Ovary (tissue), 9 donors: ENCODE data around the gene DACT3. TPM values are rescaled to one million over a fixed set of nuclear protein-coding genes. Genes with fewer than 3 reads are reported as not detected.

Experiments
- DNase-seq, 5 donors: peaks; one replicate each; pipeline ENCODE4 v3.0.0-alpha.2; 2019 to 2020
- H3K27ac ChIP-seq, 2 donors: fragments of 200-600 bp; one replicate each; pipeline versions ENCODE4 v1.5.1 to v1.8.0; 2019 to 2022
- H3K27me3 ChIP-seq: fragments of 200-600 bp; one replicate; pipeline ENCODE4 v1.8.0; 2022
- H3K36me3 ChIP-seq: fragments of 200-600 bp; sonication (generic); one replicate; pipeline ENCODE4 v1.5.1; 2019
- H3K4me1 ChIP-seq: one replicate; pipeline ENCODE4 v1.8.1; 2013; ENCODE audit warnings: mild to moderate bottlenecking, moderate library complexity; ENCODE audit not compliant: insufficient read depth
- H3K4me3 ChIP-seq: fragments of 200-600 bp; sonication (generic); one replicate; pipeline ENCODE4 v1.5.1; 2017
- H3K9me3 ChIP-seq, 2 donors: fragments of 200-600 bp in 1 of 2; sonication (generic) in 1 of 2; one replicate each; pipeline versions ENCODE4 v1.5.1 to v1.8.1; 2013 to 2019; ENCODE audit warnings: mild to moderate bottlenecking in 1 of 2, moderate library complexity in 1 of 2
- CTCF ChIP-seq, 3 donors: fragments of 450-650 bp in 2 of 3; fragments of 200-600 bp in 1 of 3; IDR thresholded peaks; one replicate each; pipeline versions ENCODE4 v1.5.1 to v1.8.0; 2016 to 2022; ENCODE audit warnings: antibody characterized with exemption in 3 of 3, mild to moderate bottlenecking in 1 of 3
- EP300 ChIP-seq: sonication (generic); formaldehyde crosslinking; IDR thresholded peaks from one replicate; pipeline ENCODE4 v1.6.1; 2017; ENCODE audit warnings: antibody characterized with exemption
- POLR2A ChIP-seq: fragments of 450-650 bp; IDR thresholded peaks from one replicate; pipeline ENCODE4 v1.6.1; 2017; ENCODE audit warnings: antibody characterized with exemption, mild to moderate bottlenecking, moderate library complexity
- WGBS, 3 donors: extraction: QIAGEN DNeasy Blood & Tissue Kit in 1 of 3; methylation state at CpG; one replicate each; pipeline versions ENCODE4 v1.1.5 to v1.1.7; 2013 to 2017; 5-methylcytosine and 5-hydroxymethylcytosine counted together
- intact Hi-C, 4 donors: fragments of 100-400 bp; cut with DNase I; formaldehyde crosslinking; loops; one replicate each; pipeline versions ENCODE4 v1.11.0 to v1.15.1; 2022 to 2023
- polyA plus RNA-seq, 2 donors: library from polyadenylated mRNA; stranded (reverse); fragments of 200-250 nt in 1 of 2; fragments of 350-450 nt in 1 of 2; fragmentation: Illumina TruSeq in 1 of 2; extraction: RNeasy Lipid Tissue Mini Kit (QIAGEN cat#74804) in 1 of 2; gene quantifications; one replicate each; pipeline ENCODE4 v1.2.3, GENCODE V29; 2013 to 2014
- total RNA-seq, 7 donors: library from RNA; depleted of rRNA in 2 of 7; stranded (reverse); fragments of >200 nt in 2 of 7; fragmentation: NEBNext Ultra II Directional in 3 of 7; extraction: Animal tissue kit (Norgen Biotek cat#: 25700) in 3 of 7; gene quantifications; one replicate each; pipeline versions ENCODE4 v1.1.0 to v1.2.4, GENCODE V29; 2016 to 2023
- donor health status: DM: no; HTN: no; CAD: no; lungs with moderate emphysema.
- donor health status: DM: no; HTN: no; CAD: no.
- donor health status: Bipolar disorder and iron deficiency.
- donor health status: DM: yes; HTN: yes; CAD: no.
- donor health status: DM: no; HTN: no; CAD: no.
- donor health status: DM: yes; HTN: yes; CAD: no.

DACT3 gene
- total and polyA plus RNA-seq, 9 donors: 7.6 to 56.5 (median 20.8) TPM

GRCh38 chr19:46620716-46621115 lies 40.3 kb downstream of the DACT3 start:
- H3K9me3 ChIP-seq: no peaks in the 10 kb centered on the region
- intact Hi-C loops: no loop called here
- no peak for DNase-seq
- H3K36me3 ChIP-seq: no peaks in the 10 kb centered on the region
- H3K4me1 ChIP-seq: no peaks in the 10 kb centered on the region
- H3K27ac ChIP-seq: peak overlapping the region; percentile 10 to 48
- no peak overlapping the region for H3K4me3 ChIP-seq
- TF ChIP-seq EP300 (no peak), CTCF (IDR thresholded peaks at IDR 0.05) (no peak), POLR2A (no peak)
- H3K27me3 ChIP-seq: no peaks in the 10 kb centered on the region
- 18 to 28% (median 24%) methylated on average over 6 of the region's 6 CpGs for WGBS, 3 donors

GRCh38 chr19:46620267-46620666 lies 40.7 kb downstream of the DACT3 start:
- H3K27me3 ChIP-seq: no peaks in the 10 kb centered on the region
- H3K9me3 ChIP-seq: no peaks in the 10 kb centered on the region
- H3K4me1 ChIP-seq: no peaks in the 10 kb centered on the region
- H3K36me3 ChIP-seq: no peaks in the 10 kb centered on the region
- DNase-seq: no peak
- intact Hi-C loops: no loop called here
- H3K4me3 ChIP-seq: no peak overlapping the region
- 86 to 92% (median 91%) methylated on average over 3 of the region's 3 CpGs for WGBS, 3 donors
- TF ChIP-seq CTCF (IDR thresholded peaks at IDR 0.05) (no peak), POLR2A (no peak), EP300 (no peak)
- H3K27ac ChIP-seq: peak overlapping the region in 1 of 2 donors; percentile 10

- Histone ChIP-seq H3K27me3 (no peaks in the 10 kb centered on the region), H3K27ac (no peak overlapping the region), H3K9me3 (no peaks in the 10 kb centered on the region), H3K4me1 (no peaks in the 10 kb centered on the region), H3K36me3 (no peaks in the 10 kb centered on the region), H3K4me3 (no peak overlapping the region)
- intact Hi-C loops: loop anchor here in 1 of 4 donors (10.0 kb wide), 1 partner anchor 46 kb away; the partner anchor contains the start of gene DACT3
- 59 to 67% (median 61%) methylated on average over 9 of the region's 9 CpGs for WGBS, 3 donors
- no peak for TF ChIP-seq EP300
- no peak for TF ChIP-seq CTCF (IDR thresholded peaks at IDR 0.05)
- no peak for TF ChIP-seq POLR2A
- no peak for DNase-seq
Measured at GRCh38 chr19:46618670-46619231, 42.2 kb downstream of the DACT3 start.

GRCh38 chr19:46617601-46618000 lies 43.4 kb downstream of the DACT3 start:
- intact Hi-C loops: loop anchor here in 1 of 4 donors (10.0 kb wide), 1 partner anchor 47 kb away; the partner anchor contains the start of gene DACT3

More at GRCh38 chr19:46617601-46618000, 43.4 kb downstream of the DACT3 start:
- WGBS, 3 donors: 82 to 87% (median 84%) methylated on average over 6 of the region's 6 CpGs
- H3K4me3 ChIP-seq: no peak overlapping the region
- H3K27me3 ChIP-seq: no peaks in the 10 kb centered on the region
- no peaks in the 10 kb centered on the region for H3K4me1 ChIP-seq
- H3K9me3 ChIP-seq: no peaks in the 10 kb centered on the region
- no peaks in the 10 kb centered on the region for H3K36me3 ChIP-seq
- TF ChIP-seq CTCF (IDR thresholded peaks at IDR 0.05) (no peak), EP300 (no peak), POLR2A (no peak)
- DNase-seq: no peak
- no peak overlapping the region for H3K27ac ChIP-seq
